Activated T-cell treated with anti-CD3 and anti-CD28 coated beads, Interleukin-2, amount 50 U/mL, for 4 hours (primary cell): ENCODE measurements around the gene CPN2. TPM values are rescaled to one million over a fixed set of nuclear protein-coding genes. Genes with fewer than 3 reads are reported as not detected.

Source experiments
- ATAC-seq, 2 donors: fragments of 200-7000 bp; cut with Tn5 transposase; one replicate each; pipeline ENCODE4 v1.10.0; 2021
- DNase-seq: peaks from one replicate; pipeline ENCODE4 v3.0.0-alpha.2; 2020
- H3K27me3 Mint-ChIP-seq: one replicate; pipeline ENCODE4 v1.8.0; 2021; ENCODE audit warnings: low read depth, mixed read lengths
- H3K36me3 Mint-ChIP-seq: one replicate; pipeline ENCODE4 v1.8.0; 2022; ENCODE audit warnings: mixed read lengths; ENCODE audit not compliant: insufficient read depth
- H3K4me1 Mint-ChIP-seq: one replicate; pipeline ENCODE4 v1.8.0; 2021; ENCODE audit warnings: low read depth, mixed read lengths
- H3K4me3 Mint-ChIP-seq: one replicate; pipeline ENCODE4 v1.8.0; 2021; ENCODE audit warnings: mild to moderate bottlenecking, moderate library complexity, mixed read lengths
- H3K9me3 Mint-ChIP-seq: one replicate; pipeline ENCODE4 v1.8.0; 2021; ENCODE audit warnings: mixed read lengths
- total RNA-seq, 3 donors: library from RNA; stranded (reverse); gene quantifications; one replicate each; pipeline ENCODE4 v1.2.1, GENCODE V29; 2021

The CPN2 gene
- total RNA-seq, 3 donors from 2014 or later, result 0.08 TPM; not detected in 2

DNA sequence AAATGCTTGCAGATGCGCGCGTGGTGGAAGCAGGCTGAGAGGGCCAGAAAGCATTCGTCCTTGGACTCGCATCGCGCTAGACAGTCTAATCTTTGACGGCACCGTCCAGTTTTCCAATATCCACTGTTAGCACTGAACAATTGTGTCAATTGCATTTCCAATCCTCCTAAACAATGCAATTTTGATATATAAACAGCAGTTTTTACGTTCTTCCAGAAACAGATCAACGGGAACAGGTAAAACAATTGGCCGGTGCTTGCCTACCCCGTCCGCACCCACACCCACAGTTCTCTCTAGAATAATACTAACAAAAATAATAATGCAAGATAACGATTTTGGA lies 17.2 kb downstream of the CPN2 start:
- no peak for DNase-seq
- no peaks in the 10 kb centered on the region for H3K9me3 Mint-ChIP-seq
- peak overlapping the region; percentile 67 for H3K4me3 Mint-ChIP-seq
- H3K36me3 Mint-ChIP-seq, result no peaks in the 10 kb centered on the region
- peaks cover 32% of the 10 kb centered on the region for H3K27me3 Mint-ChIP-seq
- peaks cover 5% of the 10 kb centered on the region for H3K4me1 Mint-ChIP-seq
- no peak for ATAC-seq

DNA sequence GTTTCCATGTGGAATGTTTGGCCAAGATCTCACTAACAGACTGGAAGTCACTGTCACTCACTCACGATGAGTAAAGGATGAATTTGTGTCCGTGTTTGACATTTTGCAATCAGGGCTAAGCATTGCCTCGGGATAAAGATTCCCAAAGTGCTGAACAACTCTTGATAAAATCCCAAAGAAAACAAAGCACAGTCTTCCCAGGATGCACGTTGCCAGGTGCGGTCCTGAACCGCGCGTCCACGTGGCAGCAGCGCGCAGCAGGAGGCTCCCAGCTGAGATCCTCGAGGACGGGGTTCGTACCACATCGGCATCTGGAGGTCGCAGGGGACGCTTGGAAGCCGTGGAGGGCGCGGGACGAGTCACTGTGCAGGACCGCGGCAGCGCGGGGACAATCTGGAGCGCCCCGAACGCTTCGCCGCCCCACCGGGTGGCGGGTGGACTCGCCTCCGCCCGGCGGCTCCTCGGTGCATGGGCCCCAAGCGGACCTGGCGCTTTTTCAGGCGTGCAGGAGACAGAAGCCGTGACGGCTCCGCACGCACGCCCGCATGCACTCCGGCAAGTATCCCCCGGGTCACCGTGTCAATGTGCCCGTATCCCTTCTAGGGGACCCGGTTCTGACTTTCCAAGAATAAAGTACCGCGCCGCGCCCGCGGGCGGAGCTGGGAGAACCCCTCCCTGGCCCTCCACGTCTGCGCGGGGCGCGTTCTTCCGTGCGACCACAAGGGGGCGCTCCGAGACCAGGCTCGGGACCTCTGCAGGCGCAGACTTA lies 17.7 kb downstream of the CPN2 start:
- Mint-ChIP-seq H3K4me3 (peak overlapping the region; percentile 67), H3K9me3 (no peaks in the 10 kb centered on the region), H3K27me3 (peaks cover 32% of the 10 kb centered on the region), H3K4me1 (peaks cover 5% of the 10 kb centered on the region), H3K36me3 (no peaks in the 10 kb centered on the region)
- ATAC-seq (peak; percentile 96 to 98), DNase-seq (peak; percentile 90)

DNA sequence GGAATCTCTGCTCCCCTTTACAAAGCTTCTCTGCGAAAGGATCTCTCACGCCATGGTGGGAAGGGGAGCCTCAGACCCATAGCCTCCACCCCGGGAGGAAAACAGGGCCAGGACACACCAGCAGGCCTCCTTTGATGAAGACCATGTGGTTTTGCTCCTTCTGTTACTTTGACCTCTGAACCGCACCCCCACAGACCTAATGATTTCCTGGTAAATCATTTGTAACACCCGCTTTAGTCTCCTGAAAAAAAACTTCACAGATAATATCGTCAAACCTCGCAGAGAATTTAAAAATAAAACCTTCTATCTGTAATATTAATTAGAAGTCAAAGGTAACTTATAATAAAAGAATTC lies 18.3 kb downstream of the CPN2 start:
- ATAC-seq, result no peak
- no peaks in the 10 kb centered on the region for H3K36me3 Mint-ChIP-seq

DNA sequence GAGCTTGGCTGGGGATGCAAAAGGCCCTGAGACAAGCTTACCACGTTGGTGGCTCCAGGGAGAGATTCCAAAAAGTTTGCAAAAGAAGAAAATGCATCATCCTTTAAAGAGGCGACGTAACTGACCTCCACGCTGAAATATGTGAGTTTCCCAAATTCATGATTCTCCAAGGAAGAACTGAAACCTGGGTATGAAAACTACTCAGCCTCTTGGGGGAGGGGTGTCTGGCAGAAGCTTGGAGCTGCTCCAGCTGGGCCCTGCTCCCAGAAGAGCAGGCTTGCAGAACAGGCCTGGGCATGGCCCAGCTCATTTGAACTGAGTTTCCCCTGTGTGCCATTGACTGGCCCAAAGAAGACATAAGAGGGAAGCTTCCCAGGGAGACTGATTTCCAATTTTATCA lies 20.5 kb downstream of the CPN2 start:
- H3K27me3 Mint-ChIP-seq, result peaks cover 26% of the 10 kb centered on the region
- H3K4me3 Mint-ChIP-seq, result no peak overlapping the region
- no peaks in the 10 kb centered on the region for H3K36me3 Mint-ChIP-seq
- no peak for DNase-seq
- ATAC-seq, result no peak
- H3K9me3 Mint-ChIP-seq, result no peaks in the 10 kb centered on the region
- peaks cover 5% of the 10 kb centered on the region for H3K4me1 Mint-ChIP-seq

More for the DNA sequence above, 18.3 kb downstream of the CPN2 start:
- H3K27me3 Mint-ChIP-seq, result peaks cover 32% of the 10 kb centered on the region
- no peak overlapping the region for H3K4me3 Mint-ChIP-seq
- DNase-seq, result no peak
- H3K4me1 Mint-ChIP-seq, result peaks cover 5% of the 10 kb centered on the region
- H3K9me3 Mint-ChIP-seq, result no peaks in the 10 kb centered on the region

DNA sequence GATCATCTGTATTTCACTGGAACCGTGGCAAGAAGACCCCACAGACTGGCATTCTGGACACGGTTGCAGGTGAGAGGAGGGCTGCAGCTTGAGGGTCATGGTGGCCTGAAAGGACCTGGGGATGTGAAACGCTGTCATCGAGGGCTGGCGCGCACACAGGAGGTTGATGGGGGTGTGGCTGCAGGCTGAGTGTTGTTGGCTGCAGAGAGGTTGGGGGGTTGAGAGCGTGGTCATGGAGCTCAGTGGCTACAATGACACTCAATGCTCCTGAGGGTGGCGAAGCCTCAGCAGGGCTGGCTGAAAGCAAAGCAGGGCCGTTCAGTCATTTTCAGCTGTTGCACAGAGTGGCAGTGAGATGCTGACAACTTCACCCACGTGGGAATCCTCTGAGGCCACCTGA lies 21.0 kb downstream of the CPN2 start:
- H3K36me3 Mint-ChIP-seq, result no peaks in the 10 kb centered on the region
- DNase-seq (no peak), ATAC-seq (no peak)
- peaks cover 5% of the 10 kb centered on the region for H3K4me1 Mint-ChIP-seq
- no peak overlapping the region for H3K4me3 Mint-ChIP-seq
- H3K9me3 Mint-ChIP-seq, result no peaks in the 10 kb centered on the region
- peaks cover 23% of the 10 kb centered on the region for H3K27me3 Mint-ChIP-seq

DNA sequence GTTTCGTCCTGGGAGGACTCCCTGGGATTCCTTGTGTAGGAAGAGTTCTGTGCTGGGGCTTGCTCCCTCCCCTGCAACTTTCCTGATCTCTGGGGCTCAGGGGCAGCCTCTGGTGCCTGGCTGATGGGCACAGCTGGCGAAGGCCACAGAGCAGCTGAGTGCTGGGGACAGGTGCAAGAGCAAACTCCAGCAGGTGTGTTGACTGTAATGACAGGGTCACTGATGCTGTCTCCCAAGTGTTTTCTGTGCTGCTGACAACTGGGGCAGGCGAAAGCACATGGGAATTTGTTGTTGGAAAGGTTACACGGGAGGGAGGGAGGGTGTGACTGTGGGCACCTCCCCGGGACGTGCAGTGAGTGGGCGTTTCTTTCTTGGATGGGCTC lies 21.6 kb downstream of the CPN2 start:
- DNase-seq, result no peak
- H3K4me1 Mint-ChIP-seq, result peaks cover 5% of the 10 kb centered on the region
- ATAC-seq, result no peak
- H3K4me3 Mint-ChIP-seq, result no peak overlapping the region
- peaks cover 23% of the 10 kb centered on the region for H3K27me3 Mint-ChIP-seq
- H3K36me3 Mint-ChIP-seq, result no peaks in the 10 kb centered on the region
- H3K9me3 Mint-ChIP-seq, result no peaks in the 10 kb centered on the region

DNA sequence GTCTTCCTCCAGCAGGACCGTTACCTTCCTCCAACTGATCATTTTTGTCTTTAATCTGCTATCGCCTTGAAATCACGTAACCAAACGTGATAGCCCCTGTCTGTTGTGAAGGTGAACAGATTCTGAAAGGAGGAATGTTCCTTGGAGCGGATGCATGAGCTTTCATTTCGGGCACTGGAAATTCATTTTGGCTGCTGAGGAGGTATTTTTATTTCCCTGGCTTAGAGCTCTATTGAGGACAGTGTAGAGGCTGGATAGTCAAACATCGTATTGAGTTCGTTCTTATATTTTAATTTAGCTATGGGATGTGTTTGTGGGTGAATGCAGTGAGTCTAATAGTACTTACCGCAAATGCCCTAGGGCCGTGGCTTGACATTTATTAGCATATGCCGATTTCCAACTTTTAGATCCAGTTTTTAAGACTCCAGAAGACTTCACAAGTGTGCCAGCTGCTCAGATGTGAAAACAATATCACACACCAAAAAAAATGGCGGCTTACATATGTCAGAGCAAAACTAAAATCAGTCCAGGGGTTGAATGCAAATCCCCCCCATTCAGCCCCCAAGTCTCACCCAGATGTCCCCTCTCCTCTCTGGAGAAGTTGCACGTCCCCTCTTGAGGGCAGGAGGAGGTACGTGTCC lies 22.1 kb downstream of the CPN2 start:
- no peak for ATAC-seq
- no peaks in the 10 kb centered on the region for H3K36me3 Mint-ChIP-seq
- DNase-seq, result no peak
- H3K9me3 Mint-ChIP-seq, result no peaks in the 10 kb centered on the region
- no peak overlapping the region for H3K4me3 Mint-ChIP-seq
- peaks cover 23% of the 10 kb centered on the region for H3K27me3 Mint-ChIP-seq
- peaks cover 4% of the 10 kb centered on the region for H3K4me1 Mint-ChIP-seq

DNA sequence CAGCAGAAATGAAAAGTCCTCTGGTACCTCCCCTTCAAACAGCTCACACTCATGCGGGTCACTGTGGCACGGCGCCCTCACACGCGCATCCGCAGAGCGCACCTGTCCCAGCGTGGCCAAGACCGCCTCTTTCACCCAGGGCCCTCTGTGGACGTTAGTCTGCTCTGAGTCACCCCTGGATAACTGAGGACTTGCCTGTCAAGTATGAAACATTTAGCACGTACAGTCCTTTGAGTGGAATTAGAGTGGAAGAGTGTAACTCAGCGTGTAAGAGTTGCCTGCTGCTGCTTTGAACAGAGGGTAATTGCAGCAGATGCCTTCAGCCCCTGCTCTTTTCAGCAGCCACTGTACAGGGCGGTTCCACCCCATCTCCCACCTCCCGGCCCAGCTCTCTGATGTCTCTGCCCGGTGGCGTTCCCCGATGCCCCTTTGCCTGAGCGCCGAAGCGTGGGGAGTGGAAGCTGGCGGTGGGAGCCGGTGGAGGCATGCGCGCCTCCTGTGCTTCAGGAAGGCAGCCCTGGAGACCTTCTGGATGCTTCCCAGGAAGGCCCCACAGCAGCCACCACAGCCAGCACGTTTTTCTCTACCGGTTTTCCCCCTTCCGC lies 23.0 kb downstream of the CPN2 start:
- DNase-seq (no peak), ATAC-seq (no peak)
- Mint-ChIP-seq H3K36me3 (no peaks in the 10 kb centered on the region), H3K27me3 (peaks cover 16% of the 10 kb centered on the region), H3K9me3 (no peaks in the 10 kb centered on the region), H3K4me3 (no peak overlapping the region), H3K4me1 (peaks cover 4% of the 10 kb centered on the region)

DNA sequence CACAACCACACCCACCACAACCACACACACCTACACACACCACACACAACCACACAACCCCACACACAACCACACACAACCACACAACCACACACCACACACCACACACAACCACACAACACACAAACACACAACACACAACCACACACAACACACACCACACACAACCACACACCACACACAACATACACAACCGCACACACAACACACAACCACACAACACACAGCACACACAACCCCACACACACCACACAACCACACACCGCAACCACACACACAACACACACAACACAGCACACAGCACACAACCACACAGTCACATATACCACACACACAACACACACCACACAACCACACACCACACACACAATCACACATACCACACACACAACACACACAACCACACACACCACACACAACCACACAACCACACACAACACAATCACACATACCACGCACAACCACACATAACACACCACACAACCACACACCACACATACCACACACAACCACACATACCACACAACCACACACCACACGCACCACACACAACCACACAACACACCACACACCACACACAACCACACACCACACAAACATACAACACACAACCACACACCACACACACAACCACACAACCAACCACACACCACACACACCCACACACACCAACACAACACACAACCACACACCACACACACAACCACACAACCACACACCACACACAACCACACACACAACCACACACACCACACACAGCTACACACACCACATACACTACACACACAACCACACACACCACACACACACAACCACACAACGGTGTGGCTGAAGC lies 23.7 kb downstream of the CPN2 start:
- Mint-ChIP-seq H3K9me3 (no peaks in the 10 kb centered on the region), H3K36me3 (no peaks in the 10 kb centered on the region), H3K27me3 (peaks cover 9% of the 10 kb centered on the region), H3K4me1 (peaks cover 6% of the 10 kb centered on the region), H3K4me3 (no peak overlapping the region)
- ATAC-seq (no peak), DNase-seq (no peak)

DNA sequence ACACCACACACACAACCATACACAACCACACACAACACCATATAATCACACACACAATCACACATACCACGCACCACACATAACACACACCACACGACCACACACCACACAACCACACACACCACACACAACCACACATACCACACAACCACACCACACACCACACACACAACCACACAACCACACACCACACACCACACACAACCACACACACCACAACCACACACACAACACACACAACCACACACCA lies 24.2 kb downstream of the CPN2 start:
- Mint-ChIP-seq H3K27me3 (peaks cover 7% of the 10 kb centered on the region), H3K9me3 (no peaks in the 10 kb centered on the region), H3K36me3 (no peaks in the 10 kb centered on the region), H3K4me3 (no peak overlapping the region), H3K4me1 (peaks cover 6% of the 10 kb centered on the region)
- DNase-seq (no peak), ATAC-seq (no peak)

DNA sequence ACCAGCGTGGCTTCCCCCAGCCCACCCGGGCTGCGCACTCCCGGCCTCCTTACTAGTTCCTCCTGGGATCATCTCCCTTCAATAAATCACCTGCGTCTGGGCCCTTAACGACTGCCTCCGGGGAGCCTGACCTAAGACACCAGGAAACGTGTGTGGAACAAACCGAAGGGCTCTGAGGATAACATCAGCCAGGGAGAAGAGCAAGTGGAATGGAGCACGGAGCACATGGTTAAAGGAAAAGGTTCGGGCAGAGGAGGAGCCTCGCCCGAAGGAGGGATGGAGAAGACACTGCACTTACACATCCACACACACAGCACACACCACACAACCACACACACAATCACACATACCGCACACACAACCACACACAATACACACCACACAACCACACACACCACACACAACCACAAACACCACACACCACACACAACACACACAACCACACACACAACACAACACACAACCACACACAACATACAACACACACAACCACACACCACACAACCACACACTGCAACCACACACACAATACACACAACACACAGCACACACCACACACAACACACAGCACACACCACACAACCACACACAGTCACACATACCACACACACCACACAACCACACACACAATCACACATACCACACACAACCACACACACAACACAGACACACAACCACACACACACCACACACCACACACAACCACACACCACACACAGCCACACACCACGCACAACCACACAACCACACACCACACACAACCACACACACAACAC lies 24.7 kb downstream of the CPN2 start:
- H3K27me3 Mint-ChIP-seq, result peaks cover 2% of the 10 kb centered on the region
- H3K4me3 Mint-ChIP-seq, result no peak overlapping the region
- ATAC-seq, result no peak
- no peak for DNase-seq
- H3K4me1 Mint-ChIP-seq, result peaks cover 6% of the 10 kb centered on the region
- H3K36me3 Mint-ChIP-seq, result no peaks in the 10 kb centered on the region
- H3K9me3 Mint-ChIP-seq, result no peaks in the 10 kb centered on the region

DNA sequence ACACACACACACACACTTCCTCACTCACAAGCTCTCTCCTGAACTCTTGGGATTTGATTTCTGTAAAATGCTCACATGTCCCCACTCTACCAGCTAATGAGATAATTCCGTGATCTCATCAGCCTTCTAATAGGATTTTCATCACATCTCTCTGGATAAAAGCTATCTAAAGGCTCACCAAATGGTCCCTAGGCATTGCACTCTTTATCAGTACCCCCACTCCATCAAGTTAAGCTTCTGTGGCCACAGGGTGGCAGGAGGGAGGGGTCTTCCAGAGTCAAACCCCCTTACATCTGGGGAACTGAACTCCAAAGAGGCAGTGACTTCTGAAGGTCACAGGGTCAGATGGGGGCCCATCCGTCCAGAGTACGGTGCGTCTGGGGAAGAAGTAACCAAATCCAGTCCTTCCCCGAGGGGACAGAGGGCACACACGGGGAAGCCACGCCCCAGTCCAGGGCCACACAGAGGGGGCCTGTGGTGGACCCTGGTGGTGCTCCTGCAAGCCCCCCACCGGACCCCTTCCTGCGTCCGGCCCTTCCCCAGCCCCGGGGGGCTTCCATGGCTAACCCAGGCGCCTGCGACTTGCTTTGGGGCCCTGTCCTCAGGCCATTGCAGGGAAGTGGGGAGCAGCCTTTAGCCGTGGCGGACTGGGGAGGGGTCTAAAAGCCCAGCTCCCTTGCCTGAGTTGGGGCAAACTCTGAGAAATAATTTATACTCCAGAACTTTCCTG lies 25.5 kb downstream of the CPN2 start:
- DNase-seq, result no peak
- no peak overlapping the region for H3K4me3 Mint-ChIP-seq

DNA sequence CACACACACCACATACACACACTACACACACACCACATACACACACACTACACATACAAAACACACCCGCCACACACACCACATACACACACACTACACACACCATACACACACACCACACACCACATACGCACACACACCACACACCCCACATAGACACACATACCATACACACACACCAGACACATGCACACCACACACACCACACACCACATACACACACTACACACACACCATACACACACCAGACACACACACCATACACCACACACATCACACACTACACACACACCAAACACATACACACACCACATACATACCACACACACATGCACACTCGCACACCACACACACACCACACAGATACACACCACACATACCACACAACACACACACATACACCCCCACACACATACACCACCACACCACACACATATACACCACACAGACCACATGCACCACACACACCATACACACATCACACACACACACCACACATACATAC lies 26.3 kb downstream of the CPN2 start:
- H3K9me3 Mint-ChIP-seq, result peaks cover under 1% of the 10 kb centered on the region
- no peaks in the 10 kb centered on the region for H3K27me3 Mint-ChIP-seq
- no peak overlapping the region for H3K4me3 Mint-ChIP-seq

More for the DNA sequence above, 25.5 kb downstream of the CPN2 start:
- Mint-ChIP-seq H3K27me3 (peaks cover 2% of the 10 kb centered on the region), H3K4me1 (peaks cover 6% of the 10 kb centered on the region), H3K9me3 (no peaks in the 10 kb centered on the region), H3K36me3 (no peaks in the 10 kb centered on the region)
- ATAC-seq, result no peak

More for the DNA sequence above, 26.3 kb downstream of the CPN2 start:
- no peak for DNase-seq
- Mint-ChIP-seq H3K36me3 (no peaks in the 10 kb centered on the region), H3K4me1 (peaks cover 6% of the 10 kb centered on the region)
- ATAC-seq, result no peak
